HuH-7 (cell line): Measurements from ENCODE around the gene ADGRL3.
"Not testable (repeated sequence)": the region's sequence is repeated elsewhere in the genome, so short reads cannot be mapped to it uniquely, and the experiment has no call there.

Experiments
- DNase-seq: peaks from one replicate; pipeline ENCODE4 v3.0.0; 2011; ENCODE audit warnings: low spot score

The ADGRL3 gene

GRCh38 chr4:61638591-61638990 is 438.5 kb downstream of the ADGRL3 start:
- no peak for DNase-seq

- not testable (repeated sequence) for DNase-seq
These were observed 446.7 kb downstream of the ADGRL3 start for GRCh38 chr4:61646746-61647350.

- DNase-seq, result no peak
These were observed 448.1 kb downstream of the ADGRL3 start for GRCh38 chr4:61648264-61648663.

DNA sequence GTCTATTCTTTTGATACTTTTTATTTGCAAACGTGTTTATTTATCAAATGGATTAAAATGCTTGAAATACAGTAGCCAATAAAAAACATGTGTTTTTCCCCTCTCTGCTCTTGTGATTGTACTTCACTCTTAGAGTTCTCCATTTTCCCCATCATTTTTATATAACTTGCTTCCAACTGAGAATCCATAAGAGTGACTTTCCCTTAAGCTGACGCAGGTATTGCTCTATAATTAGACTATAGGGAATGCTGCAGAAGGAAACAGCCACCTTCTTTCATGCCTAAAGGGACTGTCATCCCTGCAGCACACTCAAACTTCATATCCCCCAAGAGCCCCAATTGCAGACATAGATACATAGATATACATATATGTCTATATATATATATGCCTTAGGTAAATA is 456.9 kb downstream of the ADGRL3 start:
- no peak for DNase-seq

GRCh38 chr4:61661960-61662359 is 461.8 kb downstream of the ADGRL3 start:
- DNase-seq, result no peak

GRCh38 chr4:61662362-61662761 is 462.2 kb downstream of the ADGRL3 start:
- DNase-seq, result no peak

DNA sequence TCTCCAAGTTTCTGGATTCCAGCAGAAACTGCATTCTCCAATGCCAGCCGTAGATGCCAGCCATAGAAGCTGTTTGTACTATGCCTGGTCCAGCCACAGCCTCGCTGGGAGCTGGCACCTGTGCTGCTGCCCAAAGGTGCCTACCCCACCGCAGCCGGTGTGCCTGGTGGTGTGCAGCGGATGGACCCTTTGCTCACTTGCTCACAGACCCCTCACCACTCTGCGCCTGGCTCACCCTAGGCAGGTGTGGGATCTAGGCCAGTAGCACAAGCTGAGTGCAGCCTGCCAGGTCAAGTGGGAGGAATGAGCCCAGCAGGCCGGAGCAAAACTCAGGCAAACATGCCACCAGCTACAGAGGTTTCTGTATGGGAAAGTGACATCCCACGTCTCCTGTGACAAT is 463.2 kb downstream of the ADGRL3 start:
- DNase-seq, result no peak

DNA sequence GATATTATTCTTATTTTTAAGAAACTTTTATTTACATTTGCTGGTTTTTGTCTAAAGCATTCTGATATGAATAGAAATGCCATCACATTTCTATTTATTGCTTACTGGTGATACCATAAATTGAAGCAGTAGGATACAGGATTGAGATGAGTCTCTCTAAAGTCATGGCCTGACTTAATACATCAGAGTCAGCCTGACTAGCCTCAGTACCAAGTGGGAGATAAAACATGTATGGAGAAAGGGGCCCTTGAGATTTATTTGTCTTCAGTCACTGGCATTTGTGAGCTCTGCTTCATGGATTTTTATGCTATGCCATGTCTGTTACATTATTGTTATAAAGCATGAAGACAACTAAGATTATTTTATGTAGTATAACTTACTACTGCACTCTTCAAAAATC is 465.5 kb downstream of the ADGRL3 start:
- DNase-seq, result no peak

DNA sequence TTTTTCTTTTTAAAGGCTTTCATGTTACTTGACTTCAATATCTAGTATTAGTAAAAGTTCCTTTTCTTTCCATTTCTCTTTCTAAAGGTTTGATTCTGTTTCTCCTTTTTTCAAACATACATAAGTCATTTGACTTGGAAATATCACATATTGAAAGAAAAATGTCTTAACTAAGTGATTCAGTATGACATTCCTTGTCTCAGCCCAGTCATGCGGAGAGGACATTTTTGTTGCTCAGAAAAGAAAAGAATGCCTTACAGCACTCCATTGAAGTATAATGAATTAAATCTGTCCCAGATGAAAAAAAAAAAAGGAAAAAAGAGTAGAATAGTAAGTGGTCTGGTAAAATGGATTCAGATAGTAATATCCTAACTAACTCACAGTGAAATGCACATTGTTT is 466.1 kb downstream of the ADGRL3 start:
- DNase-seq, result no peak

- DNase-seq, result no peak
These were observed 471.5 kb downstream of the ADGRL3 start for GRCh38 chr4:61671599-61671998.

DNA sequence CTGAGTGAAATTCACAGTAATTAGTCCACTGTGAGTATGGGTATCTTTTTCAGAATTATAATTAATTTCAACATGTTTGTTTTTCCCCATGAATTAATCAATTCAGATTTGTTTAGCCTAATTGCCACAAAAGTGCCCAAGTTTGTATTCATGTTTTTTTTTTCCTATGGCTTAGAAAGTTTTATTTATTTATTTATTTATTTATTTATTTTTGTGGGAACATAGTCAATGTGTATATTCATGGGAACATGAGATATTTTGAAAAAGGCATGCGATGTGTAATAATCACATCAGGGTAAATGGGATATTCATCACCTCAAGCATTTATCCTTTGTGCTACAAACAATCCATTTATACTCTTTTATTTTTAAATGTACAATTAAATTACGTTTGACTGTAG is 475.3 kb downstream of the ADGRL3 start:
- no peak for DNase-seq

DNA sequence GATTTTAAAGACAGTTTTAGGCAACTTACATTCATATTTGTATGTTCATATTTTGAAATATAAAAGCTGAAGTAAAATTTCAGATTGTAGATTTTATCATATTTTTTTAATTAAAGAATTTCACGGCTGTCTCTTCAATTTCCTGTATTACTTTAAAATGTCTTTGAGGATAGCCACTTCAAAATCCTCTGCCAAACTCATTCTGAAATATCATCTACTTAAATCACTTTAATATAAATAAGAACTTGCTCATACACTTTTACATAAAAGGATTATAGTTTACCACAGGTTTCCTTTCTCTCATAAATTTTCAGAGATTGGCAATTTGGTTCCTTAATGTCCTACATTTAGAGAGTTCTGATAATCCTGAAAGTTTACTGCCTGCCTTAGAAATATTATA is 478.2 kb downstream of the ADGRL3 start:
- DNase-seq, result no peak

- DNase-seq, result no peak
These were observed 493.4 kb downstream of the ADGRL3 start for GRCh38 chr4:61693520-61693919.

- no peak for DNase-seq
These were observed 514.3 kb downstream of the ADGRL3 start for GRCh38 chr4:61714387-61714911.

- no peak for DNase-seq
These were observed 516.3 kb downstream of the ADGRL3 start for GRCh38 chr4:61716426-61716825.

- DNase-seq, result no peak
These were observed 523.4 kb downstream of the ADGRL3 start for GRCh38 chr4:61723492-61723891.

- no peak for DNase-seq
These were observed 527.2 kb downstream of the ADGRL3 start for GRCh38 chr4:61727286-61727685.

- DNase-seq, result no peak
These were observed 534.3 kb downstream of the ADGRL3 start for GRCh38 chr4:61734409-61734808.

DNA sequence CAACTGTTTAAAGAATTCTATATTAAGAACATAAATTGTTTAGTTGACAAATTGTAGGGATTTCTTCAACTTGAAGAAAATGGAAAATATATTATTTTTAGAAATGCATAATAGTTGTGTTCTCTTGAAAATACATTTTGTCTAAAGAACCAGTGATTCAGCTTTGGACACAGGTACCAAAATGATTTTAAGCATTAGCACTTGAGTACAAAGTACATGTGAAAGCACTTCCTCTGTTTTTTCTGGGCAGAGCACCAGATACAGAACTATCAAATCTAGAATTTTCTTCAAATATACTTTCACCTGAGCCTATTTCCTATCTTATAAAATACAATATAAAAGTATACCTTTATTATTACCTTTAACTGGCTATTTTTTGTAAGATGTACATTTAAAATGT is 539.8 kb downstream of the ADGRL3 start:
- DNase-seq, result no peak

GRCh38 chr4:61740886-61741285 is 540.8 kb downstream of the ADGRL3 start:
- DNase-seq, result no peak

DNA sequence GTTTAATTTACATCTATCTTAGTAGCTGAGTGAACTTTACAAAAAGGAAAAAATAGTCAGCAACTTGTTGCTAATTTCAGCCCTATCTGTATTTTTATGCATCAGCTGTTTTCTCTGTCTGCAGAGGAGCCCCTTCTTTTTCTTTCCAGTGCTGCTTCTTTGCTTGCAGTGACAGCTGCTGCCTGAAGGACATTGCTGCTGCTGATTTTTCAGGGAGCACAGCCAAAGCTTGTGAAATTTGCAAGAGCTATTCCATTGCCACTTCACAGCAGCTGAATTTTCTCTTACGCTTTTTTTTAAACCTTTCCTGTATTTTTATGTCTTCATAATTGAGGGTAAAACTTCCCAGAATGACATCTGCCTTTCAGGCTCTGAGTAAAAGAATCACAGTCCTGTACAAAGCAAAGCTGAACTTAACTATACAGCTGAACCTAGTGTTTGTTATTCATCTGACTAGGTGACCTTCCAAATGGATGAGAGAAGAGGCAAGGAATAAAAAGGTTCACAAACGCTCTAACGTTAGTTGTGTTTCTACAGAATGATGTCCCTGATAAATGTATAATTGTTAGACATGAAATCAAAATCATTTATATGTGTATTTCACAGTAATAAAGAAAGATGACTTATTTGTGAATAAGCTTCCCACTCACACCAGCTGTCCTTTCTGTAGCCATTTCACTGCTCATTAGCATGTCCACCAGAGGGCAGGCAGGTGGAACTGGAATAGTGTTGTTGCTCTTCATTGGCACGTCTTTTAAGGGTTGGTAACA is 541.4 kb downstream of the ADGRL3 start:
- peak; percentile 5 for DNase-seq

DNA sequence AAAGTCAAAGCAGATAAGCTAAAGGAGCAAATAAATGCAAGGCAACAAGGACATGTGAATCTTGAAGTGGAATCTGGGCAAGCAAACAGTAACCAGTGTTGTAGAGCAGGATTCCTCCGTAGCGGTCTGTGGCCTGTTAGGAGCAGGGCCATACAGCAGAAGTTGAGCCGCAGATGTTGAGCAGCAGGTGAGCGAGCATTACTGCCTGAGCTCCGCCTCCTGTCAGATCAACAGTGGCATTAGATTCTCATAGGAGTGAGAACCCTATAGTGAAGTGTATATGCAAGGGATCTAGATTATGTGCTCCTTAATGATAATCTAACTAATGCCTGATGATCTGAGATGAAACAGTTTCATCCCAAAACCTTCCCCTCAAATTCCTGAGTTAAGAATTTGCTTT is 550.7 kb downstream of the ADGRL3 start:
- DNase-seq, result no peak

- no peak for DNase-seq
These were observed 552.5 kb downstream of the ADGRL3 start for GRCh38 chr4:61752617-61753016.

DNA sequence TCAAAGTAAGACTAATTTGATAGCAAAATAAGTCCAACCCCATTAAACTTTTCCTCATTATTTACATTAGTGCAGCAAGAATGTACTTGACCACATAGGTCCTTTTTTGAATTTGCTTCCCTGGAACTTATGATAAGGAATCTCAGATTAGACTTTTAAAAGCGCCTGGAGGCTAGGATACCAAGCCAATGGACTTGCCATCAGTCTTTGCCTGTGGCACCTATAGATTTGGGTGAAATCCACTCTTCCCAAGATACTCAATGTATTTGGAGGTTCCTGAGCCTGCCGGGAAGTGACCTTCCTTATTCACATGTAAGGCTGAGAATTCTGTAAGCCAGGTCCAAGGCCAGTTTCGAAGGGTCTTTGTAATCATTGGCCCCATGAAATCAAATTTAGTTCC is 553.6 kb downstream of the ADGRL3 start:
- DNase-seq, result no peak
